Measurements from ENCODE around the gene ARHGAP23. TPM values are rescaled to one million over a fixed set of nuclear protein-coding genes. Genes with fewer than 3 reads are reported as not detected.

ARHGAP23 gene, protein sequence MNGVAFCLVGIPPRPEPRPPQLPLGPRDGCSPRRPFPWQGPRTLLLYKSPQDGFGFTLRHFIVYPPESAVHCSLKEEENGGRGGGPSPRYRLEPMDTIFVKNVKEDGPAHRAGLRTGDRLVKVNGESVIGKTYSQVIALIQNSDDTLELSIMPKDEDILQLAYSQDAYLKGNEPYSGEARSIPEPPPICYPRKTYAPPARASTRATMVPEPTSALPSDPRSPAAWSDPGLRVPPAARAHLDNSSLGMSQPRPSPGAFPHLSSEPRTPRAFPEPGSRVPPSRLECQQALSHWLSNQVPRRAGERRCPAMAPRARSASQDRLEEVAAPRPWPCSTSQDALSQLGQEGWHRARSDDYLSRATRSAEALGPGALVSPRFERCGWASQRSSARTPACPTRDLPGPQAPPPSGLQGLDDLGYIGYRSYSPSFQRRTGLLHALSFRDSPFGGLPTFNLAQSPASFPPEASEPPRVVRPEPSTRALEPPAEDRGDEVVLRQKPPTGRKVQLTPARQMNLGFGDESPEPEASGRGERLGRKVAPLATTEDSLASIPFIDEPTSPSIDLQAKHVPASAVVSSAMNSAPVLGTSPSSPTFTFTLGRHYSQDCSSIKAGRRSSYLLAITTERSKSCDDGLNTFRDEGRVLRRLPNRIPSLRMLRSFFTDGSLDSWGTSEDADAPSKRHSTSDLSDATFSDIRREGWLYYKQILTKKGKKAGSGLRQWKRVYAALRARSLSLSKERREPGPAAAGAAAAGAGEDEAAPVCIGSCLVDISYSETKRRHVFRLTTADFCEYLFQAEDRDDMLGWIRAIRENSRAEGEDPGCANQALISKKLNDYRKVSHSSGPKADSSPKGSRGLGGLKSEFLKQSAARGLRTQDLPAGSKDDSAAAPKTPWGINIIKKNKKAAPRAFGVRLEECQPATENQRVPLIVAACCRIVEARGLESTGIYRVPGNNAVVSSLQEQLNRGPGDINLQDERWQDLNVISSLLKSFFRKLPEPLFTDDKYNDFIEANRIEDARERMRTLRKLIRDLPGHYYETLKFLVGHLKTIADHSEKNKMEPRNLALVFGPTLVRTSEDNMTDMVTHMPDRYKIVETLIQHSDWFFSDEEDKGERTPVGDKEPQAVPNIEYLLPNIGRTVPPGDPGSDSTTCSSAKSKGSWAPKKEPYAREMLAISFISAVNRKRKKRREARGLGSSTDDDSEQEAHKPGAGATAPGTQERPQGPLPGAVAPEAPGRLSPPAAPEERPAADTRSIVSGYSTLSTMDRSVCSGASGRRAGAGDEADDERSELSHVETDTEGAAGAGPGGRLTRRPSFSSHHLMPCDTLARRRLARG (N-terminal part only)
- 10 to 100 TPM; 46.5 to 63.1 (median 54.8) TPM for polyA plus RNA-seq (ENCODE audit: insufficient read length in 3 of 3)

DNA sequence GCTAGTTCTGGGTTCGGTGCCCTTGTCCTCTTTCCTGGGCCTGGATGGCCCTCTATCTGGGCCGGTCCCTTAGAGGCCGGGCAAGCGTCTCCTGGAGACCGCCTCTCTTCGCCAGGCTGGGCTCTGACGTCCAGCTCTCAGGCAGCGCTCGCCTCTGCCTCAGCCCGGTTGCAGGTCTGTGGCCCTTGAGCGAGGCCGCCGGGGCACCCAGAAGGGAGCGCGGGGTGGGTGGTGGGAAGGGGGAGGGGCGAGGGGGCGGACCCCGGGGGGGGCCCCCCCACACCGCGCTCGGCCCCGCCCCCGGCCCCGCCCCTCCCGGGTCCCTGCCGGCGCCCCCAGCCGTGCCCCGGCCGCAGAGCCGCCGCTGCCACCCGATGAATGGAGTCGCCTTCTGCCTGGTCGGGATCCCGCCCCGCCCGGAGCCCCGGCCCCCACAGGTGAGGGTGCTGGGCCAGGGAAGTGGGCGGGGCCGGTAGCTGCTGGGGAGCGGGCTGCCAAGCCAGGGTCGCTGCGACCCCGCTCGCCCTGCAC, at the start of gene ARHGAP23:
ARHGAP23 (plus strand) TSS at position 353 of the 531 bp plus-strand sequence; CDS start at position 375, 22 bp downstream.
- DNase-seq (ENCODE audit: low read depth in 3 of 3, low spot score in 2 of 3) = no peak

DNA sequence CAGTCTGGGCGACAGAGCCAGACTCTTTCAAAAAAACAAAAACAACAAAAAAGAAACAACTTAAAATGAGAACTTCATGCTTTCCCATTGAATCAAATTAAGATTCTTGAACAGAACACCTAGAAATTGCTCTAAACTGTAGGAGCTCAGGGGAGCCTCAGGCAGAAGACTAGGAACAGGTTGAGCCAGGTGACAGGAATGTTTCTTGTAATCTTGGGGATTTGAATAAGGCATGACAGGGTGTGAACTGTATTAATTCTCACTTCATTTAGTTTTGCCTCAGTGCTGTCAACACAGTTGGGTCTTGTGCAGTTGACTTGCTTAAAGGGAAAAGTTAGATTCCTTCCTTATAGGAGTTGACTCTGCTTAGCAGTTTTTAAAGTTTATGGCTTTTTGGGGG, 48.8 kb upstream of the ARHGAP23 start:
- DNase-seq (ENCODE audit: low read depth in 3 of 3, low spot score in 2 of 3) = no peak

DNA sequence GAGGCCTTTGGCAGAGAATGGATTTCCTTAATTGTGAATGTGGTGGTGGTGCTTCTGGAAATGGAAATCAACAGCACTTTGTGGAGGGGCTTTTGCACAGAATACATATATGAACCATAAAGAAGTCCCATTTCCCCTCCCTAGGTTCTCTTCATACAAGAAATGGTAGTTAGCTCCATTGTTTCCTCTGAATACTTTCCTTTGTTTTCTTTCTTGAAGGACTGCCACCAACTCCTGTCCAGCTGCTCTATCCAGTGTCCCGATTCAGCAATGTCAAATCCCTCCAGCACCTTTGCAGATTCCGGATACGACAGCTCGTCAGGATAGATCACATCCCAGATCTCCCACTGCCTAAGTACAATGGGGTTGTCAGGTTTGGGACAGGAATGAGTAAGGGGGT, 33.2 kb upstream of the ARHGAP23 start:
- no peak for DNase-seq (ENCODE audit: low read depth in 3 of 3, low spot score in 2 of 3)

DNA sequence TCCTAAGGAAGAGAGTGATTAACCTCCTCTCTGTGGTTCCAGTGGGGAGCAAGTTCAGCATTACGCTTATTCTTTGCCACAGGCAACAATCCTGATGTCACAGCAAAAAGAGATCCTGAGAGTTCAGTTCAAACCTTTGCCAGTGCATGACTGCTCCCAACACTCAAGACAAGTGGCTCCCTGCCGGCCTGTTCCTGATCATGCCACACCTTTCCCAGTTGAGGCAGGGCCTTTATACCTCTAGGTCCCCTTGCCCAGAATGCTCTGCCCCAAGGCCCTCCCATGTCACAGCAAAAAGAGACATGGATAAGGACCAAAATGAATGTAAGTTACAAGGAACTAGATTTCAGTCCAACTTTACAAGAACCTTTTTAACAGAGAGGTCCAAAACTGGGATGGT, 31.0 kb upstream of the ARHGAP23 start:
- DNase-seq (ENCODE audit: low read depth in 3 of 3, low spot score in 2 of 3) = no peak

DNA sequence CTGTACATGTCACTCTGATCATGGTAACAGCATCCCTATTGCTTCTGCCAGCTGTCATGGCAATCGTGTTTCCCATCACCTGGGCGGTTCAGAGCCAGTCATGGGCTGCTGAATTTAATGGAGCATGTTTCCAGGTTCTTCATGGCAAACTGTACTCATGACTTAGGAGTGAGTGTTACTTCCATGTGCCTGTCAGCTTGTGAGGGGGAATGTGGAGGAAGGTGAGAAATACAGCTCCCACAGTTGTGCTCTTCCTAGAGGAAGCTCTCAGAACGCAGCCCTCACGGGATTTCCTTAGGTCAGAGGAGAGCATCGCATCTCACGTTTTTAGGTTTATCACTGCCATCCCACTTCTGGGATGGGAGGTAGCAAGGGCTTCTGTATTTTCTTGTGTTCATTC, 28.0 kb upstream of the ARHGAP23 start:
- DNase-seq (ENCODE audit: low read depth in 3 of 3, low spot score in 2 of 3) = no peak

DNA sequence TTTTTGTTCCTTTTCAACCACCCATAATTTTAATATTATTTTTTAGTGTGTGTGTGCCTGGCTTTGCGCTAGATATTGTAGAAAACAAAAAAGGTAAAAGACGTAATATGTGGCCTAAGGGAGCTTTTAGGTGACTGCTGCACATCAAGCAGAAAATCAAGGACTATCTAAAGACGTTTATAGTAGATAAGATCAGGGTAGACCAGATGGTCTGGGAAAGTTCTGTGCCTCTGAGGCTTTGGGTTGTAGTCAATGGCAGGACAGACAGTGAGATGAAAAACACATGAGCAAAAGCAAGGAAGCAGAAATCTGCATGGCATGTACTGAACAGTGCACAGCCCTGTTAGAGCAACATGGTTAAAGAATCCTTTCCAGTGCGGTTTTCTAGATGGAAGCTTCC, 26.8 kb upstream of the ARHGAP23 start:
- DNase-seq (ENCODE audit: low read depth in 3 of 3, low spot score in 2 of 3) = no peak

DNA sequence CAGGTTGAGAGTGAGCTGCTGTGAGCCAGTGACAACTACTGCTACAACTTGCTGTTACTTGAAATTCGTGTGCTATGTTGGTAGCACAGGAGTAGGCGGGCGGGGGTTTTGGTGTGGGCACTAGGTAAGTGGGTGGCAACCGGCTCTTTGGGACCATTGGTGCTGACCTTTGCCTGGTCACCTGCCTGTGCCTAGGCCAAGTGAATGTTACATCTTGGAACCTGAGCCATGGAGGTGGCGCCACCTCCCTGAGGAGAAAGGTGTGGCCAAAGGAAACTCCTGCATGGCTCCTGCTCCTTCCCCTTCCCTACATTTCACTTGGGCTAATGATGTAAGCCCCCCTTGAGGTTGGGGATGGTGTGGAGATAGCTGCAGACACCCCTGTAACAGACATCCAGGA, 25.4 kb upstream of the ARHGAP23 start:
- no peak for DNase-seq (ENCODE audit: low read depth in 3 of 3, low spot score in 2 of 3)

DNA sequence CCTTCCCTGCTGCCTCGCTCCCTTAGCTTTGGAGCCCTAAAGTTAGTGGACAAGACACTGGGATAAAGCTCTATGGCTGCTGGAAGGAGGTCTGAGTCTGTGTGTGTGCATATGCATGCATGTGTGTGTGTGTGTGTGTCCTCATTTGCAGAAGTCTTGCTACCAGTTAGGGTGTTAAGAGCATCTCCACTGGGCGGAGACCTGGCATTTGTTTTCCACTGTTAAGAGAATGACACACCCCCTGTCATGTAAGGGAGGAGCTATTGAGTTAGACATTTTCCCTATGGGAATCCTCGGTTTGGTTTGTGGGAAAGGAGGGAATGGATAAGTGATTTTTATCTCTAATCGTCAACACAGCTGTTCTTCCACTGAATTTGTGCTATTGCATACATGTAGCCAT, 24.8 kb upstream of the ARHGAP23 start:
- no peak for DNase-seq (ENCODE audit: low read depth in 3 of 3, low spot score in 2 of 3)

DNA sequence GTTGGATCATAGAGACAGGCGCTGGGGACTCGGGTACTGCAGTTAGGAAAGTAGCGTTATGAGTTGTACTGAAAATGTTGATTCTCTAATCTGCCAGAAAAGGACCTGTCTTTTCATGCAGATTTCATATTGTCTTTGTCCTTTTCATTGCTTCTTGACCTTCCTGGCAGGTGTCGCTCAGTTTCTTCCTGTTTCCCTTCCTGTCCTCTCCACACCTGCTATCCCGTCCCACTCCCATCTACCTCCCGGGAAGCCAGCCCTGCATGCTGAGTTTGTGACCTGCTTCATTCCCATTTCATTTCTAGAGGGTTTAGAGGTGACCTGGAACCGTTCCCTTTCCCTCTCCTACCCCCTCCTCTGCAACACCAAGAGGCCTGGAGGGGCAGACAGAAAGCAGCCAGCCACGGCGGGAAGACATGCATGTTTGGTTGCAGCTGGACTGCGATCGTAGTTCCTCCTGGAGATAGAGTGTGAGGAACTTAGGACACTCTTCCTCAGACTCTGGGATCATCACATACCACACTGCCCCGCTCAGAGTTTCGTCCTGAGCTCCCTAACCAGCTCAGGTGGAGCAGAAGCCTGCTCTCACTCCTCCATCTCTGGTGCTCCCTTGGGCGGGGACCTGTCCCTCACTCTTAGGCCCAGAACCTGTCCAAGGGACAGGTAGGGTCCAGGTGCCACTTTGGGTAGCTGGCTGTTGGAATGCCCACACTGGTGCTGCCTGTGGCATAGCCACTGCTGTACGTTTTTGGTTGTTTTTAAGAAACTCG, 23.9 kb upstream of the ARHGAP23 start:
- DNase-seq (ENCODE audit: low read depth in 3 of 3, low spot score in 2 of 3) = no peak

DNA sequence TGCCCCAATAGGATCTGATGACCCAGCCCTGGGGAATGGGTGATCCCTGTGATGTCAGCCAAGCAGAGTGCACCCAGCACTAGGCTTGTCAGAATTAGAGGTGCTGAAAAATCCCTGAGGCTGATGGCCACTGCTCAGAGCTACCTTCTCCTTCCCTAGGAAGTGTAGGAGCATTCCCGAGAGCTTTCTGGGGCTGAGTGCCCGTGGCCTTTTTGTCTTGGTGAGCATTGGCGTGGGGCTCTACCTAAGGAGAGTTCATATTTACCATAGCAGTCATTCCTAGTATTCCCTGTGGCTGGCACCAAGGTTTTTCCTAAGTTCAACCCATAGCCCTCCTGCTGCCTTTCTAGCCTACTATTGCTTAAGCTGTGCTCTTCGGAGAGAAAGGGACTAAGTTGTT, 22.6 kb upstream of the ARHGAP23 start:
- DNase-seq (ENCODE audit: low read depth in 3 of 3, low spot score in 2 of 3) = no peak

DNA sequence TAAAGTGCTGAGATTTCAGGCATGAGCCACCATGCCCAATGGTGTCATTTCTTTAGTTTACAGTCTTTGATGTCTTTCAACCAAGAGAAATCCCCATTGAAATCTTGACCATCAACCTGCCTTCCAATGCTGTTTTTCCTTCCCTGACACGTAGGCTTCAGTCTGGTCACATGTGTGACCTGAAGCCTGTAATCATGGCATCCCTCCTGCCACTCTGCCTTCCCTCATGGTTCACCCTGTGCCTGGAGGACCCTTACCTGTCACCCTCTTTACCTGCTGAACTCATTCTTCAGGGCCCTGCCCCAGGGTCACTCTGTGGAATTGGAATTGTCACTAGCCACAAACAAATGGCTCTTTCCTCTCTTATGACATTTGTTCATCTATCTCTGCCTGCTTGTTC, 18.1 kb upstream of the ARHGAP23 start:
- DNase-seq (ENCODE audit: low read depth in 3 of 3, low spot score in 2 of 3) = no peak

DNA sequence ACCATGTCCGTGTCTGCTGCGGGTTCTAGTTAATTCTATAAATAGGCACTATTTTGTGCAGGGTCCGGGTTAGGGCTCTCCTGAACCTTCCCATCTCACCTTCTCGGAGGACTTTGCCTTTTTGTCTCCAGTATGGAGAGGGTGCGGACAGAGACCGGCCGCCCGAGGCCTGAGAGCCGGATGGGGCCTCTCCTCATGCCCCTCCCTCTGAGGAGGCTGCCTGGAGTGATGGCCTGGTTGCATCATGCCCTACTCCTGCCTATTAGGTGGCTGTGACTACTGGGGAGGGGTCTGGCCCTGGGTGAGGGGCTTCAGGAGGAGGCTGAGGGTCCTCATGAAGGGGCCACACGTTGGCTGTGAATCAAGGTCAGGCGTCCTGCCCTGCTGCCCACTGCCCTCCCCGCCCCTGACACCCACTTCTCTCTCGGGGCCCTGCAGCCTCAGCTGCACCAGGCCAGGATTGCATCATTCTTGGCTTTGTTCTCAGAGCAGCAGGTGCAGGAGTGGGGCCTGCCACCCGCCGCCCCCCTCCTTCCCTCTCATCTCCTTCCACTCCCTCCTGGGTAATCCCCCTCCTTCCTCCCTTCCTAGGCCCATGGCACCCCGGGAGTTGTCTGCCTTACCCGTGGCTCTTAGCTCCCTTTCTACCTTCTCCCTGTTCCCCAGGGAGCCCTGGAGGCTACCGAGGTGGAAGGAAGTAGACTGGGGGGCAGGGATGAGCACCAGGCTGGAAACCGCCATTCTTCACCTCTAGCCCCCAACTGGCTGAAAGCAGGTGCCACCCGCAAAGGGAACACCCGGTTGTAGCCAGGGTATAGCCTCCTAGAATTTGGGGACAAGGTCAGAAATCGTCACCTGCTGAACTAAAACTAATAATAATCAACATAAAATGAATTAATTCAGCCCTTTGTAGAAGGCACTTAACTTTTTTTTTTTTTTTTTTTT, 12.7 kb upstream of the ARHGAP23 start:
- DNase-seq (ENCODE audit: low read depth in 3 of 3, low spot score in 2 of 3) = no peak

DNA sequence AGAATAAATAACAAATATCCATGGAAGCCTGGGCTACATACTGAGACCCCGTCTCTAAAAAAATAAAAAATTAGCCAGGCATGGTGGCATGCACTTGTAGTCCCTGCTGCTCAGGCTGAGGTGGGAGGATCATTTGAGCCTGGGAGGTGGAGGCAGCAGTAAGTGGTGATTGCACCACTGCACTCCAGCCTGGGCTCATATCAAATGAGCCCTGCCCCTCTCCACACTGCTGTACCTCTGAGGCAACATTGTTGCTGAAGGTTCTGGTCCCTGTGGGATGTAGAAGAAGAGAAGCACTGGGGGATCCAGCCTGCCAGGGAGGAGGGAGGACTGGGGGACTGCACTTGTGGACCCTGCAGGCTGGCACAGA, 11.4 kb upstream of the ARHGAP23 start:
- DNase-seq (ENCODE audit: low read depth in 3 of 3, low spot score in 2 of 3) = no peak

DNA sequence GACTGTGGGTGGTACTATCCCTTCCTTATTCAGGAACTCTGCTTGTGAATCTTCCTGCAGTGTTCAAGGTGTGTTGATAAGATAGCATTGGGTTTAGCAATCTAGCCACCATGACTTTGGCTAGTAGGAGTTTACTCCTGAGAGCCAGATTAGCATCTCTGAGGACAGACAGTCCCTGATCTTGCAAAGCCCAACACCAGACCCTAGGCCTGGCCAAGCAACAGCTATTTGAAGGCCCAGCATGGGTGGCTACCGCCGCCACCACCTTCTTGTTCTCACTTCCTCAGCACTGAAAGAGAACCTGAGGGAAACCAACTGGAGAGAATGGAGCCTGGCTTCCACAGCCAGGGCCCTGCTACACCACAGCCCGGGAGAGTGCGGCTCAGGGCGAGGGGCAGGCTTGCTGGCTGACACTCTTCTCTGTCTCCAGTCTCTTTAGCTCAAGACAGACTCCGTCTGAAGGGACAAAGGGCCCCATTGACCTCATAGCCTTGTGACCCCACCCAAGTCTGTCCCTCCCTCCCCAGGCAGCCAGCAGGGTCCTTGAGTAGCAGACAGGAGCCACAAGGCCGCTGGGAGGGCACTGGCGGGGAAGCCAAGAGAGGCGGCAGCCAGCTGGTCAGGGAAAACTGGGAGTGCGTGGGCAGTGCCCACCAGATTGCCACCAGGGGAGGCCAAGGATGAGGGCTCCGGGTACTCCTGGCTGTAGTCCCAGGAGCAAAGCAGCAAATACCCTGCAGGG, 10.9 kb upstream of the ARHGAP23 start:
- DNase-seq (ENCODE audit: low read depth in 3 of 3, low spot score in 2 of 3) = no peak

DNA sequence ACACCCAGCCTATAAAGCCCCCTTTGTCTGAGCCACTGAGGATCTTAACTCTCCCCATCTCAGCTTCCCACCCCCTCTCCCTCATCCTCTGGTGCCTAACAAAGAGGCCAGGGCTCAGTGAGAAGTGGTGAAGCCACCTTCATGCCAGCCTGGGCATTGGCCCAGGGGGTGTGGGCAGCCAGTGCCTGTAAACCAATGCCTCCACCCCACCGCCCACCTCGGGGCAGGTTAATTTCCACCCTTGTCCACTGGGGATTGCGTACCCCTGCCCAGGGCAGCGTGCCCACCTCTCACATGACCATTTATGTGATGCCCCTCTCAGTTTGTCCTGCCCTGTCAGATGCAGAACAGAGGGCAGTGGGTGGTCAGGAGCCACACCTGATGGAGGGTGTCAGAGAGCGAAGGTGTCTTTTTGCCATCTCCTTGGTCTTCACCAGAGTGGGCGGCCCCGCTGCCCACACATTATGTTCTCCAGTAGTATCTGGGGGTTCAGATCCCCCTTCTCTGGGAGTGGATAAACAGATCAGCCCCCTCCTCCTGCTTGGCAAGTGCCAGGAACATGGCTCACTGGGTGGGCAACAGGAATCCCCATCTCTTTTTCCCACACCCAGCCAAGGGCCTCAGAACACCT, 10.1 kb upstream of the ARHGAP23 start:
- DNase-seq (ENCODE audit: low read depth in 3 of 3, low spot score in 2 of 3) = no peak

DNA sequence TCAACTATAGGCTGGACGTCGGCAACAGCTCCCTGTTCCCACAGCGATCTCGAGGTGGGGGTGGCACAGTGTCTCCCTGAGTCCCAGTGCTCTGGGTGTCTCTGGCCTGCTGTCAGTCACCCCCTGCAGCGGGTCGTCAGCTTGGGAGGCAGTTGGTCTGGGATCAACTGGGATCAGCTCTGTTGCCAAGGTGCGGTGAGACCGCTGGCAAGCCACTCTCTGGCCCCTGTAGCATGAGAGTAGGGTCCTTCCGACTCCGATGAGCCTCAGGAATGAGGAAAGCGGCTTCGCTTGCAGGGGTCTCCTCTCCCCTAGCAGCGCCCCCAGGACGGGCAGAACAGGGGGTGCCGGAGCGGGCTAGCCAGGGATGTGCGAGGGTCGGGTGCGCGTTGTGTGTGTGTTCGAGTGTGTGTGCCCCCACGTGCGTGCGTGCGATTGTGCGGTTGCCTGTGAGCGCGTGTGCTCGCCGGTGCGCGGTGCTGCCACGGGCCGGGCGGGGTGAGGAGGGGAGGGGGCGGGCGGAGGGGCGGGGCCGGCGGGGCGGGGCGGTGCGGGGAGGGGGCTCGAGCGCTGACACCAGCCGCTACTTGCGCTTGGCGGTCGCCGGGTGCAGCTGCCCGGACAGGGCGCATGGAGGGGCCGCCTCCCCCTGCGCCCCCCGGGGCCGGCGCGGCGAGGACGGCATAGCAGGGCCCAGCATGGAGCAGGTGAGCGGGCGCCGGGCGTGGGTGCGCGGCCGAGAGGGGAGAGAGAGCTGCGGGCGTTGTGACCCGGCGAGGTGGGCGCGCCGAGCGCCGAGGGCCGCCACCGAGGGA, 9.4 kb upstream of the ARHGAP23 start:
- DNase-seq (ENCODE audit: low read depth in 3 of 3, low spot score in 2 of 3) = no peak

DNA sequence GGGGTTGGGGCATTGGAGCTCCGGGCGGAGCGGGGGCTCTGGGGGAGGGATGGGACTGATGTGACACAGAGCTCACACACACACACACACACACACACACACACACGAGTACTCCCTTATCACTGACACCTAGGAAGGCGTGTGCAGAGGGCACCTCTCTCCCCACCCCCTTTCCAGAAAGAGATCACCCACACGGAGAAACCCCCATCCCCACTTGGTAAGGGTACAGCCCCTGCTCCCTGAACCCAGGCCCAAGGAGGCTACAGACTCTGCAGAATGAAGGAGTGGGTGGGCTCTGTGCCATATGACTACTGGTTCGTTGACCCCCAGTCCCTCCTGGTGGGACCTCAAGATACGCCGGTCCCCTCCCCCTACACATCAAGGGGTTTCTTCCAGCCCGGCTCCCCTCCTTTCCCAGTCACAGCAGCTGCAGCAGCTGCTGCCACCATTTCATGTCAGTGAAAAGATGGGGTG, 8.7 kb upstream of the ARHGAP23 start:
- no peak for DNase-seq (ENCODE audit: low read depth in 3 of 3, low spot score in 2 of 3)

All from right renal cortex interstitium (tissue), 3 donors.